ENCODE results near the gene CTNNAL1.

DNA sequence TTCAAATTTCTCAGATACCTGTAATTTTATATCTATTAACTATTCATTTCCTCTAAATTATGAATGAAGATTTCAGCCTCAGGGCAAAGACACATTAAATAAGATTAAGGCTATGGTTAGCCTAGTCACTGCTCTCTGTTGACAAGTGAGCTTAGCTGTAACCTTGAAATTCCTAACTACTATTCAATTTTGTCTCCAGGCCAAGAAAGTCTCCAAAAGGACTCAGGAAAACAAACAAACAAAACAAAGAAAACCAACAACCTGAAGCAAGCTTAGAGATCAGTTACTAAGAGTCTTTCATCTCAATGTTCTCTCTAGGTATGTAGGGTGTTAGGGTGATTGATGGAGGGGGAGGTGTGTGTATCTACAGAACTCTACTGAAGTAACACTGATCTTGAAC lies 9.6 kb upstream of the CTNNAL1 start:
- no peak for TF ChIP-seq CTCF (IDR thresholded peaks at IDR 0.05)
- no peak for TF ChIP-seq EZH2 (IDR thresholded peaks at IDR 0.05; ENCODE audit: borderline replicate concordance, insufficient read depth, low read depth, low read length, poor library complexity, severe bottlenecking)
